Coronary artery (tissue), 2 donors: ENCODE data around the gene FLT4.
A peak's percentile ranks its signal among the peaks of the same experiment; 100 is the strongest.

Source experiments
- DNase-seq: peaks from one replicate; pipeline ENCODE4 v3.0.0-alpha.2; 2017; ENCODE audit warnings: low spot score
- H3K27ac ChIP-seq, 2 donors: fragments of 200-600 bp; sonication (generic); one replicate each; pipeline ENCODE4 v1.5.1; 2016 to 2019
- H3K4me3 ChIP-seq: fragments of 200-600 bp; sonication (generic); 2 replicates; pipeline ENCODE4 v1.5.1; 2016; ENCODE audit warnings: mild to moderate bottlenecking, moderate library complexity
- CTCF ChIP-seq: fragments of 200-600 bp; sonication (generic); IDR thresholded peaks from one replicate; pipeline ENCODE4 v1.5.1; 2019; ENCODE audit warnings: antibody characterized with exemption

The FLT4 gene

GRCh38 chr5:180624587-180624986 lies 24.8 kb downstream of the FLT4 start:
- TF ChIP-seq CTCF, result no peak
- Histone ChIP-seq H3K4me3 (no peak overlapping the region), H3K27ac (no peak overlapping the region)
- no peak for DNase-seq

GRCh38 chr5:180623844-180624243 lies 25.6 kb downstream of the FLT4 start:
- H3K4me3 ChIP-seq, result no peak overlapping the region
- H3K27ac ChIP-seq, result peak overlapping the region in 1 of 2 donors; percentile 10
- DNase-seq, result no peak
- no peak for TF ChIP-seq CTCF

- Histone ChIP-seq H3K27ac (peak overlapping the region in 1 of 2 donors; percentile 10), H3K4me3 (no peak overlapping the region)
- no peak for TF ChIP-seq CTCF
- DNase-seq, result no peak
These were observed 26.0 kb downstream of the FLT4 start for GRCh38 chr5:180623411-180623834.

GRCh38 chr5:180622910-180623309 lies 26.5 kb downstream of the FLT4 start:
- no peak for TF ChIP-seq CTCF
- Histone ChIP-seq H3K4me3 (no peak overlapping the region), H3K27ac (no peak overlapping the region)
- no peak for DNase-seq

- Histone ChIP-seq H3K4me3 (no peak overlapping the region), H3K27ac (no peak overlapping the region)
- no peak for TF ChIP-seq CTCF
- DNase-seq, result no peak
These were observed 28.1 kb downstream of the FLT4 start for GRCh38 chr5:180621311-180621710.

- no peak overlapping the region for H3K27ac ChIP-seq
- H3K4me3 ChIP-seq, result no peak overlapping the region
- no peak for TF ChIP-seq CTCF
- no peak for DNase-seq
These were observed 29.4 kb downstream of the FLT4 start for GRCh38 chr5:180620014-180620413.

- no peak for DNase-seq
- Histone ChIP-seq H3K4me3 (no peak overlapping the region), H3K27ac (no peak overlapping the region)
- TF ChIP-seq CTCF, result no peak
These were observed 29.9 kb downstream of the FLT4 start for GRCh38 chr5:180619563-180619915.
